HL-60 (cell line): Measurements from ENCODE around the gene ANO2.

Source experiments
- CTCF ChIP-seq: IDR thresholded peaks from one replicate; pipeline ENCODE4 v1.5.1; 2011; ENCODE audit warnings: low read length, control low read depth, inconsistent platforms; ENCODE audit not compliant: insufficient read depth
- GABPA ChIP-seq: IDR thresholded peaks from 2 replicates; pipeline ENCODE4 v1.6.1; 2012; ENCODE audit warnings: low read depth
- POLR2AphosphoS5 ChIP-seq: IDR thresholded peaks from 2 replicates; pipeline ENCODE4 v1.6.1; 2012; ENCODE audit warnings: low read depth
- REST ChIP-seq: IDR thresholded peaks from 2 replicates; pipeline ENCODE4 v1.6.1; 2012; ENCODE audit warnings: low read depth; ENCODE audit not compliant: insufficient replicate concordance
- SPI1 ChIP-seq: IDR thresholded peaks from 2 replicates; pipeline ENCODE4 v1.6.1; 2012; ENCODE audit warnings: low read depth, mild to moderate bottlenecking, borderline replicate concordance

GRCh38 chr12:5716976-5717375 lies 228.1 kb downstream of the ANO2 start:
- TF ChIP-seq REST, result no peak
- no peak for TF ChIP-seq CTCF
- TF ChIP-seq GABPA, result no peak
- no peak for TF ChIP-seq POLR2AphosphoS5
- no peak for TF ChIP-seq SPI1
